ENCODE measurements around the gene MRPS10. TPM values are rescaled to one million over a fixed set of nuclear protein-coding genes. Genes with fewer than 3 reads are reported as not detected.

Gene MRPS10
- 51.4 TPM for total RNA-seq

DNA sequence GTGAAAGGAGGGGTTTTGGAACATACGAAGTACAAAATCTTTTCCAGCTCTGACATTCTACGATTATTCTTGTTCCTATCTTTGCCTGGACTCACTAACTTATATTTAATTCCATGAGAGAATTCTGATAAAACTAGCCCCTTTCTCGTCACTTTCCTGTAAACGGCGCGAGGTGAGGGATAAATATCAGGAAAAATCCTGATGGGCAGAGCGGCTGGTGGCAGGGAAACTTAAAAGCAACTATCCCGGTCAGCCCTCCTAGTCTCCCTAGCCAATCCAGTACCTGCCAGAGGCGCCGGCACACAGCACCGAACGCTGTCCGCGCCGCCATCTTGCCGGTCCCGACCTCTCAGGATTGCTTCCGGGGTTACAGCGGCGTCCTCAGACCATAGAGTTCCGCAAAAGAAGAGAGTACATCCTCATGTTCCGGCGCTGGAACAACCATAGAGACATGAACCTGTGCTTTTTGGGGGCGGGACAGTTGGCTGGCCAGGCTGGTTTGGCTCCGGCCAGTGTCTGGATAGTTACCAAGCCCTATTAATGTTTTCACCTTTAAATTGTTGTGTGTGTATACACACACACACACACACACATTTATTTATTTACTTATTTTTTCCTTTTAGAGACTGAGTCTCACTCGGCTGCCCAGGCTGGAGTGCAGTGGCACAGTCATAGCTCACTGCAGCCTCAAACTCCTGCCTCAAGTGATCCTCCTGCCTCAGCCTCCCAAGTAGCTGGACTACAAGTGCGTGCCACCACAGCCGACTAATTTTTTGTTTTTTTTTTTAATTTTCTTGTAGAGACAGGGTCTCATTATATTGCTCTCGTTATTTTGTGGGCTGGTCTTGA, at the start of gene MRPS10:
MRPS10 (minus strand) TSS at position 343 of the 849 bp plus-strand sequence; CDS start at position 331, 12 bp downstream.
- peak; percentile 77 to 83 for DNase-seq (ENCODE audit: low spot score in 2 of 2)
- no peak for FAIRE-seq

DNA sequence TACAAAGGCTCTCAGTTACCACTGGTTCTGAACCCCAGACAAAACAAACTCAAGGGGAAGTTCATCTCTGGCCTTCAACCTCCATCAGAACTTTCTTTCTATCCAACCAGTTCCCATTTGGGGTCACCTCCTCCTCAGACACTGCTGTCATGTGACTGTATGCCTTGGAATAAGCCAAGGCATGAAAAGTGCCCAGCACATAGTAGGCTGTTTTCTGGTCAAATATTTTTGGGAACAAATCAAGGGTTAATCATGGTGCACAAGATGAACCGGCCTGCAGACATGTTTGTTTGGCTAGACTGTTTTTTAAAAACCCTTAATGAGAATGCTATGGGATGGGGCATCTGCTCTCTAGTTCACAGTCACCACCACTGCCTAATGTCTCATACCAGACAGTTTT, 48.9 kb upstream of the MRPS10 start:
- DNase-seq (ENCODE audit: low spot score in 2 of 2), result no peak
- FAIRE-seq, result no peak

DNA sequence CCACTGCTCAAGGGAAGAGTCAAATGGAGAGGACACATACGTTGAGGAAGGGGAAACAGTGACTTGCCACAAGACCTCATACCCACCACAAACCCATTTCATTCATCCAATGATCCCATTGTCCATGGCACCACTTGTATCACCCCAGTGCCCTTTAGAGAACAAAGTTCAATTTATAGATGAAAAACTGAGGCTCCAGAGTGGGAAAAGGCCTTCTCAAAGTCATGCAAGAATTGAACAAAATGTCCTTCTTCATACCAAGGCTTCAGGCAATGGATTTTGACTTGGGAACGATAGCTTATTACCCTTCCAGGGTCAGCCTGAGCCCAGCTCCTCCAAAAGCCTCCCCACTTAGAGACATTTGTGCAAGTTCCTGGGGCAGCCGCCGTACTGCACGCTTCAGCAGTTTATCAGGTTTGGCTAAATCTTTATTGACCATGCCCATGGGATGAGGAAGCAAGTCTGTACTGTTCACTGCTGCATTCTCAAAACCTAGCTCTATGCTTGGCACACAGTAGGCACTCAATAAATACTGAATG, 47.3 kb upstream of the MRPS10 start:
- FAIRE-seq (no peak), DNase-seq (ENCODE audit: low spot score in 2 of 2) (no peak)

DNA sequence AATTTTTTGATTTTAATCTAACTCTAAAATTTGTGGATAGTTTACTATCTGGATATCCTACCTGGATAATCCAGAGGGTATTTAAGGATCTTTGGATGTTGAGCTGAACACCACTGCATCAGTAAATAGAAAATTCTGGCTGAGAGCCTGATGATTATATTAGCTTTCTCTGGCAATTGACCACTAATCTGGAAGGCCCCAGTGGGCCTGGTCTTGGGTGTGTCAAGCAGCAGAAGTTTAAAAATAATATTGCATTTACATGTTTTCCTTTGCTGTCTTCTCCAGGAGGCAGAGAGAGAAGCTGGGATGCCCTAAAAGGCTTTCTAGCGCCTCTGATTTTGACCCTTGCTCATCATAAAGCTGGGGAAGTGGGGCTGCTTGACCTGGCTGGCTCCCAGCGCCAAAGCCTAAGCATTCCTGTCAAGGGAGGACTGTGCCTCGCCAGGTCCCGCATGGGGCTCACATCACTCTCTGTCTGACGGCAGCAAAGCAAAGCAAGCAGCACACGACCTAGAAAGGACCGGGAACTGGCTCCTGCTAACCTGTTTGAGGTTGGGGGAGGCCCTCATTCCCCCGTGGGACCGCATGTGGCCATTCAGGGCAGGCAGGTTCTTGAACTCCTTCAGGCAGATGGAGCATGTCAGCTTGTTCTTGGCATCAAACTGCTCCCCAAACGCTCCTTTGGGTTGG, 46.6 kb upstream of the MRPS10 start:
- FAIRE-seq (no peak), DNase-seq (ENCODE audit: low spot score in 2 of 2) (no peak)

DNA sequence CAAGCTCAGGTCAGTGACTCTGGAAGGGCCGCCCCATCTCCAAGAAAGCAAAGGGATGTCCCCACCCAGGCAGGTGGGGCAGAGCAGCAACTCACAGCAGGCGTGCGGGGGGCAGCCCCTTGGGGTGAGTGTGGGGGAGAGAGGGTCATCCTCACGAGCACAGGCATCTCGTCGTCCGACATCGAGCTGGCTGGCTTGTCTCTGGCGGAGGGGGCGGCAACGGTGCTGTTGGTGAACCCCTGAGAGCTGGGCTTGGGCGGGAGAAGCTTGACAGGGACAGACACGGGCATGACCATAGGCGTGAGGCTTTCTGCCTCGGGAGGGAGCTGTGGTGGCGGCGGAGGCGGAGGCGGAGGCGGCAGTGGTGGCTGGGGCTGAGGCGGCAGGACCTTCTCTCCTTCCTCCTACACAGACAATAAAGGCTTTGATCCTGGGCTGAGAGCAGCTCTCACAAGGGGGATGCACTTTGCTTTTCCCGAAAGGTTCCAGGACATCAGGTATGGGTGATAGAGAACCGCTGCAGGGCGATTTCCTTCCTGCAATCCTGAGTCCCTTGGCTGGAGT, 45.6 kb upstream of the MRPS10 start:
- DNase-seq (ENCODE audit: low spot score in 2 of 2) (no peak), FAIRE-seq (no peak)

DNA sequence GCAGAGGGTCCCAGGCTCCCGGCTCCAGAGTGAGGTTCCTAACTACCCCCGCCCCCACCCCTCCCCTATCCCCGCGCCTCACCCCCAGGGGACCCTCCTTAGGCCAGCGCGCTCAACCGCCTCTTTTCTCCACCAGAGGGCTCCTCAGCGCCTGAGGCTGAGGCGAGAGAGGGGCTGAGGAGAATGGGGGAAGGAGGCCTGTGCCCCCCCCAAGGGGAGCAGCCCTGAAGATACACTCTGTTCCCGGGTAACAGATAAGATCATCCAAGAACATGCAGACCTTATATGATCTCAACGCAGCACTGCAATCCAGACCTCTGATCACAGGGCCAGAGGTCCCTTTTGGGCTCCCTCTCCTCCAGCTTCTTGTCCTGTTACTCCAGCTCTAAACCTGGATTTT, 43.3 kb upstream of the MRPS10 start:
- no peak for FAIRE-seq
- no peak for DNase-seq (ENCODE audit: low spot score in 2 of 2)

DNA sequence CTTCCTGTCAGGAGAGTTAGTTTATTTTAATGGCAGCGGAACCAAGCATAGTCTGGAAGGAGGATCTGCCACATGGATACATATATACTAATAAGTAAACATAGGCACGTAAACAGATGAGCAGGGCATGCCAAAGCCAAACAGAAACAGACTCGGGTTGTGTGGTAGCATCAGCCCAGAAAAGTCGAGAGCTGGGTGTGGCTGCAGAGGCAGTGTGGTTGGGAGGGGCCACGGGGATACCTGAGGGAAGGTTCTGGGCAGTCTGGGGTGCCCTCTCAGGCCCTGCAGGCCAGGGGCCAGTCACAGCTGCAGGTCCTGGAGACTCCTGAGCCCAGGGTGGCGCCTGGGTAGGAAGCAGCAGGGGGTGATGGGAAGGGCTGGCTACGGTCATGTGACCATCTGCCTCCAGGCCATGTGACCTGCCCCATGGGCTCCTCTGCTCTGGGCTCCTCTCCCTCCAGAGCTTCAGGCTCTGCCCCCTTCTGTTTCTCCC, 42.8 kb upstream of the MRPS10 start:
- FAIRE-seq (no peak), DNase-seq (ENCODE audit: low spot score in 2 of 2) (no peak)

DNA sequence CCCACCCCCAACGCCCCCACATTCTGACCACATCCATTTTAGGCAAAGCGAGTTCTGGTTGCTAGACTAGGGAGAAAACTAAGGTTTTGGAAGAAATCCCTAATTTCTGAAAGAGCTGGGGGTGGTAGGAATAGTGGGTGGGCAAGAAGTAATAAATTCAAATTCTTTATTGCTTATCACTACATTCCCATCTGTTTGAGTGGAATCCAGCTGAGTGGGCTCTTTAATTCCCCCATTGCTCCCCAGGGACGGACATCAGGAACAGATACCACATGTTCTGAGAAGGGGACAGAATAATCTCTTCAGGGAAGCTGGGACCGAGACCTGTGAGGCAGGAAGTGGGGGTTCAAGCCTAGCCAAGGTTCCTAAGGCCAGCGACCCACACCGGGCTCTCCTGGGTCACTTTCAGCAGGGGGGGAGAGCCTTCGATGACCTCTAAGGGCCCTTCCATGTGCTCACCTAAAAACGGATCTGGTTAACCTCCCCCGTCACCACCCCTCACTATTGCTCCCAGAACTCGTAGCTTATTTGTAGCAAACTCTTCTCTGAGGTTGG, 42.3 kb upstream of the MRPS10 start:
- FAIRE-seq, result no peak
- DNase-seq (ENCODE audit: low spot score in 2 of 2), result no peak

DNA sequence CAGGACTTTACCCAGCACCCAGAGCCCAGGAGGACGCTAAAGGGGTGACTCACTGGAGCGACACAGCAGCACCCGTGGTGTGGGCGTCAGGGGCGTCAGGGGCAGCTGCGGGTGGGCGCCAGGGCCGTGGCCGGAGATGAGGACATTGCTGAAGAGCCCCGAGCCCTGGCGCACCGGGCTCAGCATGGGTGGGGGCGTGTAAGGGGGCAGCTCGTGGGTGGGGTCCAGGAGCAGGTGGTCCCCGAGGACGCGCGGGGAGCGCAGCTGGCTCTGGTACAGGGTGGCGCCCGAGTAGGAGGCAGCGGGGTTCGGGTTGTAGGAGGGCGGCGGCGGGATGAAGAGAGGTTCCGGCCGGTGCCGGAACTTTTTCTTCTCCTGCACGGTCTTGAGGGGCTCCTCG, 41.6 kb upstream of the MRPS10 start:
- no peak for FAIRE-seq
- DNase-seq (ENCODE audit: low spot score in 2 of 2), result no peak

DNA sequence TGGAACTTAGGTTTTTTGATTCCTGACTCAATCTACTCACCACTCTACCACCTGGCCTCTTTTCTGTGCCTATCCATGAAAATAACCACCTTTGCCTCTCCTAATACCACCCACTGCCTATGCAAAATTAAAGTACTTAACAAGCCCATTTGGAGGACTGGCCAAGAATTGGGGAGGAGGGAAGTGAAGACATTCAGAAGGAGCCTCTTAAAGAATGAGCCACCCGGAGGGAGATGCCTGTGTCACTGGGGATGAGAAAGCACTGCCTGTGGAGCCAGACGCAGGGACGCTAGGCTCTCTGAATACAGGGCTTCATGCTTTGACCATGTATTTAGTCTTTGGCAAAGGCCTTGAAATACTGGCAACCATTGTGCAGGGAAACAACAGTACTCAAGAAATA, 40.0 kb upstream of the MRPS10 start:
- FAIRE-seq (no peak), DNase-seq (ENCODE audit: low spot score in 2 of 2) (no peak)

DNA sequence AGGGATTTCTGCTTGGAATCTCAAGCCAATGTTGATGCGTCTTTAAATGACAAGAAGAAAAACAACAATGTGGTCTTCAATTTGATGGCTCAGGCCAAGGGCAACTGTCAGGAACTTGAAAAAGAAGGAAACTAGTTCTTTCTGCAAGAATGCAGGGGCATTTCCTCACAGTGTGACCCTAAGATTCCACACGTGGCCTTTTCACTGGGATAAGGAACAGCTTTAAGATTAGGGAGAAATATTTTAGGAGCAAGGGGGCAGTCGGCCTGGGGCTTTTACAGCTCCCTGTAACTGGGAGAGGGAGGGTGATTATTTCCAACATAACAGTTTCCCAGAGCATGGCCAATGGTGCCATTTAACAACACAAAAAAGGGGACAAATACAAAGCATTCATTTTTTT, 39.4 kb upstream of the MRPS10 start:
- FAIRE-seq (no peak), DNase-seq (ENCODE audit: low spot score in 2 of 2) (no peak)

DNA sequence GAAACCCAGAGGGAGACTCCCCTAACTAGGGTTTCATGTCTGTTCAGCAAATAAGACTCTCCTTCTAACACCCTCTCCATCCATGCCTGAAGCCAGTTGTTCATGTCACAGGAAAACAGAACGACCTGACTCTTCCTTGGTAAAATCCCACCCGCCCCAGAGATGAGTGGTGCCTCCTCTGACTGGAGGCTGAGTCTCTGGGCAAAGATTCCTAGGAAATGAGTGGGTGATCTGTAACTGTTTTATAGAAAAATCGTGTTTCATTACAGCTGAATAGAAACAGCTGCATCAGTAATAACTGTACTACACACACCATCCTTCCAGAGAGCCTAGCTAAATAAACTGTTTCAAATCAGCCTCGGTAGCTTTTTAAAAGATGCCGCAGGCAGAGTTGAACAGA, 37.4 kb upstream of the MRPS10 start:
- no peak for FAIRE-seq
- no peak for DNase-seq (ENCODE audit: low spot score in 2 of 2)

DNA sequence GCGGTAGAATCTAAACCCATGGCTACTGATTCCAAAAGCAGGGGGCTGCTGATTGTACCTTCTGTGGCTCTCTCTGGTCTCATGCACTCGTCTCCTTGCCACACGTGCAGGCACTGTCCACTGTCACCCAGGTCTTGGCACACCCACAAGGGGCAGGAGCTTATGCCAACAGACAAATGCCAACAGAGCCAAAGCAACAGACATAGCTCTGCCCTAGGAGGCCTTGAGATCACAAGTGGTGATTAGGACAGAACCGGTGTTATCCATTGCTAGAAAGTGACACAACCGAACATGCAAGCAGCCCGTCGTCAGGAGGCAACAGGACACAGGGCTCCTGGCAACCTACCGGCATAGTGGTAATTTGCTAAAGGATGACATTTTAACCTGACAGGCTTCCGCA, 36.8 kb upstream of the MRPS10 start:
- DNase-seq (ENCODE audit: low spot score in 2 of 2), result no peak
- FAIRE-seq, result no peak

DNA sequence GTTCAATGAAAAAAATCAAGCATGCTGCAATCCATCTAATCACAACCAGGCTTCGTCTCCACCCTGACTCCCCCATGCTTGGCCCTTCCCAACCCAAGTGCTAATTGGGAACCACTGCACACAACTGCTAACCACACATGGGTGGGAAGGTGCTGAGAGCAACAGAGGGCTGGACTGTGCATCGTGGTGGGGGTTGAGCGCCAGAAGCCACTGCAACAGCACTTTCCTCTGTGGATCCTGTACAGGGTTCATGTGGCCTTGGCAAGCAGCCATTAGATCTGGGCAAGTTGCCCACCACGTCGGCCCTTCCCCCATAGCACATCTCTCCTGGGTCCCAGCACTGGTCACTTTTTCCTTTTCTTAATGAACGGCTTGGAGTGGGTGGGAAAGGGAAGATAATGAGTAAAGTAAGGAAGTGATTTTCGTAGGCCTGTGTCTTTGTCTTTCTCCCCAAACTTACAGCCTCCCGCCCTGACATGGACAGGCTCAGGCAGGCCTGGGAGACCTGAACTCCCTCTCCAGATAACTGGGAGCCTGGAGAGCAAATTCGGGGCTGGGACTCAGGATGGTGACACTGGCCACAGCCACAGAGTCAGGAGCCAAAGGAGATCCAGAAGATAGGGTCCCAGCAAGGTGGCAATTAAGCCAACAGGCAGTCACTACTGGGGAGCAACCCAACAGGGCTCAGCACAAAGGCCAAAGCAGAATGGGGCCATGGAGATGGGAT, 34.4 kb upstream of the MRPS10 start:
- DNase-seq (ENCODE audit: low spot score in 2 of 2) (no peak), FAIRE-seq (no peak)

DNA sequence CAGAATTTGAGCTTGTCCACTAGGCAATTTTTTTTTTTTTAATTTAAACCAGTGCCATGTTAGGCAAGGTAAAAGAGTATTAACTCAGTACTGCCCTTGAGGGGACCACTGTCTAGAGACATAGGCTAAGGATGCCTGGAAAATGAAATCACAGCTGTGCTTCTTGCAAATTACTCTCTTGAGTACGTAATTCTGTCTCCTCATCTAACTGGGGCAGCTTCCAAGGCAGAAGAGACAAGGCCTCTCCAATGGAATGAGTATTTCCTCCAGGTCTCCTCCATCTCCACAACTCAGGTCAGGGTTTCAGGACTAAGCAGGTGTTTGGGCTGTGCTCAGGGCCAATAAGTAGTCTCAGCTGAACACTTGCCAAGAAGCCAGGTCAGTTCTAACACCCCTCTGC, 33.8 kb upstream of the MRPS10 start:
- FAIRE-seq (no peak), DNase-seq (ENCODE audit: low spot score in 2 of 2) (no peak)

DNA sequence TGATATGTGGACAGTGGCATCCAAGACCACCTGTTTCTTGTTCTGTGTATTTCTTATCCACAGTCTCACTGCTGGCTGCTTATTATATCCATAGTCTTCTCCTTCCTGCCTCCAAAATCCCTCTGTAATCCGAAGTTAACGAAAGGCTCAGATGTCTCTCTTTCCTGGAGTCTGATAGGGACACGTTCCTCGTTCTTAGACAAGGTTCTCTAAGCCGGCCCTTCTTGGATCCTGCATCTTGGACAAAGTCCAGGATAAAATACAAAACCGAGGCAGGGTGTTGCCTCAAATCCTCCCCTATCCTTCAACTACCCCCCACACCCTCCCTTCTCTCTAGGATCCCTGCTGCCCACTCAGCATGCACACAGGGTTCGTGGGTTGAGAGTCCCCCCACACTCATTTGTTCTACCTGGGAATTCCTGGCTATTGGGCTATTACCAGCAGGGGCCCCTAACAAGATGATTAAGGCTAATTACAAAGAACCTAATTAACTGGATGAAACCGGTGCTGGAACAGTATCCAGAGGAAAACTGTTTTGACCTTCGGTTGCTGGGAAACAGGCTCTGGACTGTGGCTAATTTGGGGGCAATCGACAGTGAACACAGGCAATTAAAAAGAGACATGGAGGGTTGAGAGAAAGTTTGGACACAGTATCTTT, 32.7 kb upstream of the MRPS10 start:
- no peak for FAIRE-seq
- DNase-seq (ENCODE audit: low spot score in 2 of 2), result no peak

DNA sequence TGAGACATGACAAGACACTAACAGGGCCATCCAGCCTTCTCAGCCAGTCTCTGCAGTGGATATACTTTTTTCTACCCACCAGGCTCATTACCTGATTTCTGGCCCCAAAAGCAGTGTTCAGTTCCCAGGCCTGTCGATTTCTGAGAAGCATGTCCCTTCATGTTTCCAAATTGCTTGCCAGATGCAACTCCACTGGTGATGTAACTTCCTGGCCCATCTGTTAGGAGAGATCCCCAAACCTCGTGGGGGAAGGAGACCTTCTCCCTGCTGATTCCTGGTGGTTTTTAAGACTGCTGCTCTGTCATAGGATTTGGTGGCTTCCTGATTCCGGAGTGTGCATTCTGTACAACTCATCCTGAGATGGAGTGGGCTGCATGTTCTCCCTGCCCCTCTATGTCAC, 31.6 kb upstream of the MRPS10 start:
- DNase-seq (ENCODE audit: low spot score in 2 of 2) (no peak), FAIRE-seq (no peak)

DNA sequence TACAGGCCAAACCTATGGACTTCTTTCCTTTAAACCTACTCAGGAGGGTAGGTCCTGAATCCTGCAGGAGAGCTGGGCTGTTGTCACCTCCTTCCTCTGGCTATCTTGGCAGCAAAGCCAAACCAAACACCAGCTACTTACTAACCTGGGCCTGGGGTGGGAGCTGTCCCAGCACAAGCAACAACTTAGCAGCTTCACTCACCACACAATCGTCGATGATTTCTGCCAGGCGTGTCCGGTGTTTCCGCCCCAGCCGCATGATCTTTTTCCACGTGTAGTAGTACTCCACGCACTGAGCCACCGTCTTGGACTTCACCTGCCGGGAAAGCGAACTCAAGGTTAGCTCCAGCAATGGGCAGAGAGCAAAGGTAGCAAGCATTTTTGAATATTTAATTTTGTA, 25.4 kb upstream of the MRPS10 start:
- DNase-seq (ENCODE audit: low spot score in 2 of 2), result no peak
- FAIRE-seq, result no peak

DNA sequence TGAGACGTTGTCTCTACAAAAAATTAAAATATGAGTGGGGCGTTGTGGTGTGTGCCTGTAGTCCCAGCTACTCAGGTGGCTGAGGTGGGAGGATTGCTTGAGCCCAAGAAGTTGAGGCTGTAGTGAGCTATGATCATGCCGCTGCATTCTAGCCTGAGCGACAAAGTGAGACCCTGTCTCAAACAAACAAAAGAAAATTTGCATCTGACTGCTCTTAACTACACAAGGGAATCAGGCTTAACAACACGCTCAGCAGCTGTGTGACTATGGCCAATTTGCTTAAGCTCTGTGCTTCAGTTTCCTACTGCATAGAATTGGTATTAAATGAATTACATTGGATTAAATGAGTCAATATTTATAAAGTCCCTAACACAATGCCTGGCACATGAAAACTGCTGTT, 24.3 kb upstream of the MRPS10 start:
- no peak for DNase-seq (ENCODE audit: low spot score in 2 of 2)
- FAIRE-seq, result no peak

All from frontal cortex (tissue), 4 donors.